HG03280 (cell line): ENCODE results near the gene ADCY3.

ENCODE experiments used
- ATAC-seq: cut with Tn5 transposase; IDR thresholded peaks from one replicate; pipeline ENCODE4 v1.9.1; 2021; ENCODE audit warnings: mild to moderate bottlenecking, moderate library complexity; ENCODE audit not compliant: unreplicated experiment

ADCY3 gene

DNA sequence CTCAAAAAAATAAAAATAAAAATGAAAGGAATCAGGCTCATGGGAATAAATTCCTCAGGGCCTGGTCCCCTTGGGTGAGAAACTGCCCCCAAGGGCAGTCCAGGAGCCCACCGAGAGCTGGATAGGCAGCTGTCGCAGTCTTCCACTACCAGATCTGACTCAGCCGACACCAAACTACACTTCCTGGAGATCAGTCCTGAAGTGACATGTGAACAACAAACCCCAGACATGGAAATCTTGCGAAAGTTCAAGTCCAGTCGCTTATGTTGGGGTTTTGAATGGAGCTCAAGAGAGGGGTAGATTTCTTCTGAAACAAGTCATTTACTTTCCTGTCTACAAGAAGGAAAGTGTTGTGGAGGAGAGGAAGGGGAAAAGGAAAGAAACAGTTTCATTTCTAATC is 12.9 kb downstream of the ADCY3 start:
- no peak for ATAC-seq

DNA sequence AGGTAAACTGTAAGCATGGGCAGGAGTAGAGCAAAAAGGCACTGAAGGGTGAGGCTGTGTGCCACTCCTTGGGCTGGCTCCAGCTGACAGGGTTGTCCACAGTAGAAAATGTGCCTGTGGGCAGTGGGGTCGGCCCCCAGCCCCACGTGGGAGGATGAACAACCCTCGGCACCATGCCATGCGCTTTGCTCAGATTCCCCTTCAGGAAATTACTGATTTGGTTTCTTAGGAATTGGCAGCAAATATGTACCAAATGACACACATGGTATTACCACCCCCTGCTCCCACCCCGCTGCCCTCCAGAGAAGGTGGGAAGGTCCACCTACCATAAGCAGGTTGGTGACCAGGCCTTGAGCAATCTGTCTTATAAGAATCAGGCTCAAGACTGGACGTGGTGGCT is 13.6 kb downstream of the ADCY3 start:
- ATAC-seq = no peak

DNA sequence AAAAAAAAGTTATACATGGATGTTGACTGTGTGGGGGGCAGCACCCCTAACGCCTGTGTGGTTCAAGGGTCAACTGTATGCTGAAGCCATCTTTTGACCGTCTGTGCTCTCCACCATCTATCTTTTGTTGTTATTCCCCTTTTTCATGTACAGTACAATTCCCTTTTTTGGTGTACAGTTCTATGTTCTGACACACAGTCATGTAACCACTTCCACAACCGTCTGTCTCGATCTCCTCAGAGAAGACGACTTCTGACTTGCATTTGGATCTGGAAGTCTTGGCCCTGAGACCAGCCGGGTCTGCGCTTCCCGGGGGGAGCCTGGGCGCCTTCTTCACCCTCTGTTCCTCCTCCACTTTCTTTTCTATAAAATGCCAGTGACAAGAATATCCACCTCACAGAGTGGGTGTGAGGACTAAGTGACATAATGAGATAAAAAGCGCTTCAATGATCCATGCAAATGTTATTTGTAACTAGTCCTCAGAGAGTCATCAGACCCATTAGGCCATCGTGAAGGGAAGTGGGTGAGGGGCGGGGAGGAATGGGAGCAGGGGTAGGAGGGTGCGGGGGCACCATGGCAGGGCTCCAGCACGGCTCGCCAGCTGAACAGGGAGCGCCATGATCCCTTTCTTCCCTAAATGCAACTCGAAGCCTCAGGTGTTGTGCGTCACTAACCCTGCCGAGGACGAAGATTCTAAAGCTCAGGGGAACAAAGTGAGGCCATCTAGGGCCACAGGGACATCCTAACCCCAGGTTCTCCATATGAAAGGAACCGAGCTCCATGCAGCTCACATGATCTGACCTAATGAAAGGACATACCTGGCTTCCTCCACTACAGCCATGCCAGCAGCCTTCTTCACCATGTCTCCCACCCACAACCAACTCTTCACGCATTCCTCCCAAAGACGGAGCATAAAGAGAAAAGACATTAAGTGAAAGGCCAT is 16.6 kb downstream of the ADCY3 start:
- ATAC-seq = no peak

DNA sequence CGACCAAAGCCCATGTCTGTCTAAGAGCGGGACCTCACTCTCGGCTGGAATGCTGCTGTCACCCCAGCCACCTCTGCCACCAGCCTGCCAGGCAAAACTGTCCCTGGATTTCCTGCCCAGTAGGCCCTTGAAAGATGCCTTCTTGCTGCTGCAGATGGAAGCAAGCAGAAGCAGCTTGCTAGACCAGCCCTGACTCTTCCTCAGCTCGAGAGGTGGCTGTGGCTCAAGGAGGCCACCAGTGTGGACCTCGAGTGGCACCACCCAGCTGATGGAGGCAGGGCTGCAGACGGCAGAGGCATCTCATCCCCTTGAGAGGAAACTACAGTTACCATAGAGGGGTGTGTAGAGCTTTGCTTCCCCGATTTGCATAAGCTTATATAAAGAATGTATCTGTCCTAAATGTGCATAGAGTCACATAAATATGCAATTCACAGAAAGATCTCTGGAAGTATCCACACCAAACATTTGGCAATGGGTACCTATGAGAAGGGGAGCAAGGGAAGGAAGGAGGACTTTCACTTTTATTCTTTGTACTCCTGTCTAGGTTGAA is 20.6 kb downstream of the ADCY3 start:
- no peak for ATAC-seq

DNA sequence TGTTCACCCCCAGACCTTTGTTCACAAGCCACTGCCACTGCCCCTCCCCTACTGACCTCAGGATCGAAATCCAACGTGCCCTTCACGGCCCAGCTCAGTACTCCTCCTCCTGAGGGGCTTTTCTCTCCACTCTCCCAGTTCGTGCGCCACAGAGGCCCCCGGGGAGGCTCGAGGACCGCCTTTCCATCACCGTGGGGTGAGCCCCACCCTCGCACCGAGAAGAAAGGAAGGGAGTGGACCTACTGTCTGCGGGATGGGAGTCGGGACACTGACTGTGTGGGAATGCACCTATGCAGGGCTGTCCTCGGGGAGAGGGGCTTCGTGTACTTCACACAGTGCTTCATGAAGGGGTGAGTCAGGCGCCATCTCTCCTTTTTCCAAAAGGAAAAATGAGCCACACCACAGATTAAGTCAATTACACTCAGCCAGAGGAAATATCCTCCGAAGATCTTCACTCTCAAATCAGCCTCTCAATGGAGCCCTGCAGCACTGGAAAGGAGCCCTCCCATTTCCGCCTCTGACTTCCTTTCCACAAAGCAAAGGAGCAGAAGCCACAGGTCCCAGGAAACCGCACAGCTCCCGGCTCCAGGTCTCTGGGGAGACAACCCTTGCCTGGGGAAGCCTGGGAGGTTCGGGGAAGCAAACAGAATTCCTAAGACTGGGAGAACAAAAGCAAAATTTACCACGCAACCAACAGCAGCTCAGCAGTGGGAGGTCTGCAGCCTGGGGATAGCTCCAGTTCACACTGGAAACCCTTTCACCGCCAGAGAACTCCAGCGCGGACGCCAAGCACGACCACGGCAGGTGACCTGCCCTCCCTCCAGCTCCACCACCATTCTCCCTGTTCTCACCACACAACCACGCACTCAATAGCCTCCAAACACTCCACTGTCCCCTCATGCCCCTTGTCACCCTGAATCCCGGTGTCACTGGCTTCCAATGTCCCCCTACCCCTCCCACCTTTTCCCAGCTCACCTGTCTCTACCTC is 21.6 kb downstream of the ADCY3 start:
- ATAC-seq = no peak

DNA sequence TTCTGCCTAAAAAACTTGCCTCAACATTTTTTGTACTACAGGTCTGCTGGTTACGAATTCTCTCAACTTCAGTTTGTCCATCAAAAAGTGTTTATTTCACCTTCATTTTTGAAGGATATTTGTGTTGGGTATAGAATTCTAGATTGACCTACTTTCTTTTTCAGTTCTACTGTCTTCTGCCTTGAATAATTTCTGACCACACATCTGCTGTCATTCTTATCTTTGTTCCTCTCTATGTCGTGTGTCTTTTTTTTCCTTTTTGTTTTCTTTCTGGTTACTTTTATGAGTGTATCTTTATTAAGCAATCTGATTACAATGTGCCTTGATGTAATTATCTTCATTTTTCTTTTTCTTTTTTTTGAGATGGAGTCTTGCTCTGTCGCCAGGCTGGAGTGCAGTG is 25.3 kb downstream of the ADCY3 start:
- ATAC-seq = no peak

DNA sequence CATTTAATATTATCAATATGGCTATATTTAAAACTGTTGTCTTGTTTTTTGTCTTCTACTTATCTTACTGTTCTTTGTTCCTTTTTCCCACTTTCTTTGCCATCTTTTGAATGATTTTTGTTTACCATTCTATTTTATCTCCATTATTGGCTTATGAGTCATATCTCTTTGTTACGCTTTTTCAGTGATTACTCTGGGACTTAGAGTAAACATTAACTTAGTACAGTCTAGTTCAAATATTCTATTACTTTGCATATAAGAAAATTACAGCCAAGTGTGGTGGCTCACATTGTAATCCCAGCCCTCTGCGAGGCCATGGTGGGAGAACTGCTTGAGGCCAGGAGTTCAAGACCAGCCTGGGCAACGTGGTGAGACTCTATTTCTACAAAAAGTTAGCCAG is 26.1 kb downstream of the ADCY3 start:
- no peak for ATAC-seq

DNA sequence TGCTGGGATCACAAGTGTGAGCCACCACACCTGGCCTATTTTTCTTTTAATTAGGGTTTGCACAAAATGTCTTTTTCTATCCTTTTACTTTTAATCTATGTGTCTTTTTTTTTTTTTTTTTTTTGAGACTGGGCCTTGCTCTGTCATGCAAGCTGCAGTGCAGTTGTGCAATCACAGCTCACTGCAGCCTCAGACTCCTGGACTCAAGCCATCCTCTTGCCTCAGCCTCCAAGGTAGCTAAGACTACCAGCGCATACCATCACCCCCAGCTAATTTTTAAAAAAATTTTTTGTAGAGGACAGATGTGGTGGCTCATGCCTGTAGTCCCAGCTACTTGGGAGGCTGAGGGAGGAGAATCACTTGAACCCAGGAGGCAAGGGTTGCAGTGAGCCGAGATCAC is 27.1 kb downstream of the ADCY3 start:
- ATAC-seq = no peak

DNA sequence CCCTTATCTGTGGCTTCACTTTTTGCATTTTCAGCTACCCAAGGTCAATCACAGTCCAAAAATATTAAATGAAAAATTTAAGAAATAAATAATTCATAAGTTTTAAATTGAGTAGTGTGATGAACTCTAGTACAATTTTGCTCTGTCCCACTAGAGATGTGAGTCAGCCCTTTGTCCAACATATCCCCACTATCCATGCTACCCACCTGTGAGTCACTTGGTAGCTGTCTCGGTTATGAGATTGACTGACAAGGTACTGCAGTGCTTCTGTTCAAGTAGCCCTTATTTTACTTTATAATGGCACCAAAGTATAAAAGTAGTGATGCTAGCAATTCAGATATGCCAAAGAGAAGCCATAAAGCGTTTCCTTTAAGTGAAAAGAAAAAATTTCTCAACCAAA is 28.8 kb downstream of the ADCY3 start:
- ATAC-seq = no peak

DNA sequence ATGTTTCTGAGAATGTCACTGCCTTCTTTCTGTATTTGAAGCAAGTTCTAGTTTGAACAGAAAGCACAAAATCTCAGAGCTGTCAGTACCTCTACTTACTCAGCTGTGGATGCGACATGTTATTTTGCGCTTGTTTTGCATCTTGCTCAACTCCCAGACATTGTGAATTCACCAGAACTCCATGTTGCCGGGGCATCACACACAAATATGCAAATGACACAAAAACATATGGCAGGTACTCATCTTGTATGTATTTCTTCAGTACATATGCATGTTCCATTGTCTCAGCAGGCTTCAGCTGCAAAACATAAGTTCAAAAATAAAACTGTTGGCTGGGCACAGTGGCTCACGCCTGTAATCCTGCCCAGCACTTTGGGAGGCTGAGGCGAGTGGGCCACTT is 30.8 kb downstream of the ADCY3 start:
- no peak for ATAC-seq

DNA sequence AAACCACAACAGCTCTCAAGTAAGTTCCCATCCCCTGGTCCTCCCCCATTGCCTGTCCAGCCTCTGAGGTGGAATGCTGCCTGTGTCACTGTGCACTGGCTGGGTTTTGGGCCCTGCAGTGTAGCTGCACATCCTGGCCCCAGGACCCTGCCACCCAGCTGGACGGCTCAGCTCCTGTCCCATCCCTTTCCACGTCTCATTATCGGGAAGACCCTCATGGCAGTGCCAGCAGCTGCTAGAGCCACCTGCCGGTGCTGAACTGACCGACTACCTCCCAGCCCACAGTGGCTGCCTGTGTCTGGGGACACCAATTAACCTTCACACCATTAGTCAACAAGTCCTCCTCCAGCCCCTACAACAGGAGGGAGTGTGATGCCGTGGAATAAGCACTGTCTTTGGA is 31.9 kb downstream of the ADCY3 start:
- ATAC-seq = no peak

DNA sequence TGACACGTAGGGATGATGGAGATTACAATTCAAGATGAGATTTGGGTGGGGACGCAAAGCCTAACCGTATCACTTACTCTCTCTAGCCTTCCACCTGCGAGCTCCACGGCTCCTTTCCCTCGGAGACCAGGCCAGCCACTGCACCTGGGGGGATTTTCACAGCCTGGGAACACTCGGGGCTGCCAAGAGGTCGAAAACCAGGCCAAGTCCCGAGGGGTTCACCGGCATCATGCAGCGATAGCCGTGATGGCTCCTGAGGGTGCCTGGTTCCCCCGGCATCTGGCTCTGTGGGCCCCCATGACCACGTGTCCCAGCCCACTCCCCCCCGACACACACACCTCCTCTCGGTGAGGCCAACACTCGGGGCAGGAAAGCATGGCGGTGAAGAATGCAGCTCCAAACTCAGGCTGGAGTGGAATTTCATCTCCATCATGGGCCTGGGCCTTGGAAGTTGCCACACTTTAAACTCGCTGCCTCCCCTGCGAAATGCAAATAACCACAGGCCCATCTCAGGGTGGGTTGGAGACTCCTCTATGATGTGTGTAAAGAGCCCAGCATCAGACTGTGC is 32.6 kb downstream of the ADCY3 start:
- no peak for ATAC-seq

DNA sequence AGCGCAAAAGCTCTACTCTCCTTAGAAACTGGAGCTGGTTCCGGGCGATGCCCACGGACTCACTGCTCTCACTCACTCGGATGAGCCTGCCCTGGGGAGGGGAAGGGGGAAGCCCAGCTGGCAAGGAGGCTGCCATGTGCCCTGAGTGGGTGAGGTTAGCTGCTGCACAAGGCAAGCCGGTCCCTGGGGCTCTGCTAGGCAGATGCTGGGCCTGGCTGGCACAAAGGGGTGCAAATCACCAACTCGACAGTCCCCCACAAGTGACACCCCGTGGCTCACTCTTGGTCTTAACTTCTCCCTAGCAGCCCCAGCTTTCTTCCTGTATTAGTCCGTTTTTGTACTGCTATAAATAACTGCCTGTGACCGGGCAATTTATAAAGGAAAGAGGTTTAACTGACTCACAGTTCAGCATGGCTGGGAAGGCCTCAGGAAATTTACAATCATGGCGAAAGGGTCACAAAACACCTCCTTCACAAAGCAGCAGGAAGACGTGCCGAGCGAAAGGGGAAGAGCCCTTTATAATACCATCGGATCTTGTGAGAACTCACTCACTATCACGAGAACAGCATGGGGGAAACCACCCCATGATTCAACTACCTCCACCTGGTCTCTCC is 33.2 kb downstream of the ADCY3 start:
- ATAC-seq = no peak

DNA sequence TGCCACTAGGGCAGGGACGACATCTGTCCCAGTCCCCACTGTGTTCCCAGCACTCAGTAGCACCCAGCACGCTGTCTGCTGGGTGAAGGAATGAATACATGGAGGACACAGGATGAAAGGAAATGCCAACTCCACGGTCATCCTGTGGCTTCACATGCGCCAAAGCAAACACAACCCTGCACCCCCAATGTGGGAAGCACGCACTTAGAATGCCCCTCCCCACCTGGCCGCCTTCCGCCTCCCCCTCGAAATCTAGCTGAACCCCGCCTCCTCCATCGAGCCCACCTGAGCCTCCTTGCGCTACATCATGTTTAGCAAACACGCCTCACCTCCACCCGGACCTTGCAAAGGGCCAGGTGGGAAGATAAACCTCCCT is 33.9 kb downstream of the ADCY3 start:
- ATAC-seq = no peak

DNA sequence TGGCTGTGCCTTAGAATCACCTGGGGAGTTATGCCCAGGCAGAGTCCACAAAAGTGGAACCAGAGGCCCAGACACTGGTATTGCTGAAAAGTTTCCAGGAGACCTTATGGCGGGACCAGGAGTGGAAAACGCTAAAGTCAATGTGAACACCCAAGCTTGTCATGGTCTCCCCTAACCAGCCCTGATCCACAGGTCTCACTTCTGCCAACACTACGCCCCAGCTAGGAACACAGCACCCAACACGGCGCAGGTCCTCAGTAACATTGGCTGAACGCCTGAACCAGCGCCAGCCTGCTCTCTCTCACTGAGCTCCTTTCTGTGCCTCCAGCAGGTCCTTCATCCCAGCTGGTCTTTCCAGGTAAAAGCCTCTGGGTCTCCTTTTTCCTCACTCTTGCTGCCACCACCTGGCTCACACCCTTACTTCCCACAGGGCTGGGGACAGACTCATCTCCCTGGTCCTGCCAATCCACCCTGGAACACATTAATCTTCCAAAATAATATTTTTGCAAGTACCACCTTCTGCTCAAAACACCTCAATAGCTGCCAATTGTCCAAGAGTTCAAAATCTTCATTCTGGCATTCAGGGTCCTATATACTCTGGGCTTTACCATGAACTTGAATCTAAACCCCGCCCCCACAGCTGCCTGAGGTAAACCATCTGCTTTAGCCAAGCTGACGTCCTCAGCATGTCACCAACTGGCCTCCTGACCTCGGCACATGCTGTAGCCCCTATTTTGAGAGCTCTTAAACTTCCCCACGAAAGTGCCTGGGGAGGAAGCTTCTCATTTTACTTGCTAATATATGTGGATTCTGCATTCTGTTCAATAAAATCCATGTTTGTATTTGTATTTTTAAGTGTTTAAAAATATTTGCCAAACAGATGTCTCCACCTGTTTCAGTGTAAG is 34.6 kb downstream of the ADCY3 start:
- ATAC-seq = no peak

DNA sequence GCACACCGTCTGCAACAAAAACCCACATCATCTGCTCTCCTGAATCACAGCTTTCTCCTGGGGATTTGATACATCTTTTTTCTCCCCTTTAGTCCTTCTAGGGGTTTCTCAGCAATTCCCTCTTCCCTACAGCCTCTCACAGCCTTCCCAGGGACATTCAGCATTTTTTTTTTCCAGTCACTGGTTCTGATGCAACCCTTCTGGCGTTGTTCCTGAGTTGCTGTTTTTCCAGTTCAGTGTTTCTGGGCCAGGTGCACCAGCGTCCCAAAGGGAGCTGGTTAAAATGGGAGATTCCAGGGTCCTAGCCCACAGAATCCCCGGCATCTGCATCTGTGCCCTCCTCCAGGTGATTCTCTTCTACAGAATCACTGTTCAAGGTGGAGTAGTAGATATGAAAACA is 36.1 kb downstream of the ADCY3 start:
- no peak for ATAC-seq

DNA sequence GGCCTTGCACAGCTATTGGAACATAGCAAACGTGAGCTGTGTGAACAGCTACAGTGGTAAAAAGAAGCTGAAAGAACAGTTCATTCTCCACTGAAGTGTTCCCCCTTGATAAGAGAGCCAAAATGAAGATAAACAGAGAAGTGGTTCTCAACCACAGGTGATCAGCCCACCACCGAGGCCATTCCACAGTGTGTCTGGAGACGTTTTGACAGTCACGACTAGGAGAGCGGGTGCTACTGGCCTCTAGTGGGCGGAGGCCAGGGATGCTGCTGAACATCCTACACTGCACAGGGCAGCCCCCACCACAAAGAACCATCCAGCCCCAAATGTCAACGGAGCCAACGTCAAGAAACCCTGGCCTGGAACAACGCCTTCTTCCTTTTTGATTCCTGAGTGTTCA is 38.4 kb downstream of the ADCY3 start:
- no peak for ATAC-seq

DNA sequence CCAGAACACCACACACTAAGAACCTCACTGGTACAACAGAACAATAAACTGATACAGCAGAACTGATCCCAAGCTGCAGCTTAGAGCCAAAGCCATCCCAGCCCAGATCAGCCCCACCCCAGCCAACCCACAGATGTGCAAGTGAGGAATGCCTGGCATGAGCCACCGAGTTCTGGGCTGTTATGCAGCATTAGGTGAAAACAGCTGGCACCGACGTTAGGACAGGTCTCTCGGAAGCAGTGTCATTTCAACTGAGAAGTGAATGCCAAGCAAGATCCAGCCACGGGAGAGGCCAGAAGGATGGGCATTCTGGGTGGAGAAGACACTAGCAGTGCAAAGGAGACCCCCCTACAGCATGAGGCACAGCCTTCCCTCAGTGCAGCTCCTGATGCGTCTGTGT is 38.9 kb downstream of the ADCY3 start:
- ATAC-seq = no peak

DNA sequence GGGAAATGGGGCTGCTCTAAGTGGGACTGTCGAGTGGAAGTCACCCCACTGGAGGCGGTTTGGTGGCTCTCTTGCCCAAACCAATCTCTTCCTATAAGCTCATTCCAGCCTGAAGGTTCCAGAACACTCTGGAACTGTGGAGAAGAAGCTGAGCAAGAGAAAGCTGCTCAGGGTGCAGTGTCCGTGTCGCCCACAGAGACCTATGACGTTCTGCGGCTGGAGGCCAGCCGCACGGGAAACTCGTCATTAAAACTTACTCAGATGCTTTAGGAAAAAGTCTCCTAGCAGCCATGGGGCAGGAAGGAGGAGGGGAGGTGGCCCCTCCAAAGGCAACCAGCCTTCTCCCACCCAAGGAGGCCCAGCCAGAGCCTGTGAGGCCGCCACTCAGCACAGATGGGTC is 41.7 kb downstream of the ADCY3 start:
- no peak for ATAC-seq

DNA sequence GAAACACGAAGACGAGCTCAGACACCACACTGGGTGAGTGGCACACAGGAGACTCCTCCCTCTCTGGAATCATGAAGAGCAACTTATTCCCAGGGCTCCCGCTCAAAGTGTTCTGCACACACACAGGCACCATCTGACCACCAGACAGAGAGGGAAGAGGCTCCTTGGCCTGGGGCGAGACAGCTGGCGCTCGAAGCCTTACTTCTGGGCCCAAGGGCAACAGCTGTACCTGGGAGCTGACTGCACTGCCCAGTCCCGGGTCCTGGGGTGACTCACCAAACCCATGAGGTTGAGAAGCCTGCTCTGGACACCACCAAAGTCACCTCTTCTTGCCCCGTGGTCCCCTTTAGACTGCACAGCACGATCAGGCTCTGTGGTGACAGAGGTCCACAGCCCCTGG is 42.4 kb downstream of the ADCY3 start:
- ATAC-seq = no peak
